NCI-H82 treated with DMSO at 0.1 percent for 48 hours (cell line): ENCODE results near the gene BUD13.
A peak's percentile ranks its signal among the peaks of the same experiment; 100 is the strongest.

Experiments used
- DNase-seq: peaks from one replicate; lab custom pipeline; 2025; ENCODE audit not compliant: unreplicated experiment; lab: John Stamatoyannopoulos, UW

The BUD13 gene

DNA sequence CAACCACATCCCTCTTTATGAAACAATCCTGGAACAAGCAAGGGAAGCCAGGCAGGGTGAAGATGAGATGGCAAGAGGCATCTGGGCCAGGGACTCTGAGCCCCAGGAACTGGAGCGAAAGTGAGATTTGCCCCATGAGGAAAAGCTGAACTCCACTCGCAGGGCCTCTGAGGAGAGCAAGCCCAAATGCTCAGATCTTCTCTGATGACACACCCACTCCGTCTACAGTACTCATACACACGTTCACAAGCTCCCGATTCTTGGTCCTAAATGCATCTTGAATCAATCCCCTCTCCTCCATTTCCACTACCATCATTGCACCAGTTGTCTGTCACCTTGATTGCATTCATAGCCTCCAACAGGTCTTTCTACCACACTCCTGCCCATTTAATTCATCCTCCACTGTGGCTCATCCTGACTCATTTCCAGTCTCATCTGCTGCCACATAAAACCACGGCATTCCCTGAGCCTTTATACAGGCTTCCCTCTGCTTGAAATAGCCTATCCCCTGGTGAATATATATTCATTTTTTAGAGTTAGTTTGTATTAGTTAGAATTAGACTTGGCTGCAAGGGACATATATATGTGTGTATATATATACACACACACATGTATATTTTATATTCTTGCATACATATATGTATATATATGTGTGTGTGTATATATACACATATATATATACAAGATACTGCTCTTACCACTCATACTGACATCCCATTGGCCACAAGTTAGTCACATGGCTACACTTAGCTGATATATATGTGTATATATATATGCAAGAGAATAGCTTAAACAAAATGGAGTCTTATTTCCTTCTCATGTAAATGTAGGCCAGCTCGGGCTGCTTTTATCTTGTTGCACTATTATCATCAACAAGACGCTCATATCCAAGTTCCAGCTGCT is 20.3 kb upstream of the BUD13 start:
- no peak for DNase-seq

- DNase-seq, result no peak
These were observed 19.5 kb upstream of the BUD13 start for GRCh38 chr11:116792144-116792868.

GRCh38 chr11:116791813-116792143 is 19.0 kb upstream of the BUD13 start, which contains the start of gene APOA5:
APOA5 (minus strand) TSS chr11:116791879; CDS start chr11:116791860, 19 bp downstream.
- no peak for DNase-seq

DNA sequence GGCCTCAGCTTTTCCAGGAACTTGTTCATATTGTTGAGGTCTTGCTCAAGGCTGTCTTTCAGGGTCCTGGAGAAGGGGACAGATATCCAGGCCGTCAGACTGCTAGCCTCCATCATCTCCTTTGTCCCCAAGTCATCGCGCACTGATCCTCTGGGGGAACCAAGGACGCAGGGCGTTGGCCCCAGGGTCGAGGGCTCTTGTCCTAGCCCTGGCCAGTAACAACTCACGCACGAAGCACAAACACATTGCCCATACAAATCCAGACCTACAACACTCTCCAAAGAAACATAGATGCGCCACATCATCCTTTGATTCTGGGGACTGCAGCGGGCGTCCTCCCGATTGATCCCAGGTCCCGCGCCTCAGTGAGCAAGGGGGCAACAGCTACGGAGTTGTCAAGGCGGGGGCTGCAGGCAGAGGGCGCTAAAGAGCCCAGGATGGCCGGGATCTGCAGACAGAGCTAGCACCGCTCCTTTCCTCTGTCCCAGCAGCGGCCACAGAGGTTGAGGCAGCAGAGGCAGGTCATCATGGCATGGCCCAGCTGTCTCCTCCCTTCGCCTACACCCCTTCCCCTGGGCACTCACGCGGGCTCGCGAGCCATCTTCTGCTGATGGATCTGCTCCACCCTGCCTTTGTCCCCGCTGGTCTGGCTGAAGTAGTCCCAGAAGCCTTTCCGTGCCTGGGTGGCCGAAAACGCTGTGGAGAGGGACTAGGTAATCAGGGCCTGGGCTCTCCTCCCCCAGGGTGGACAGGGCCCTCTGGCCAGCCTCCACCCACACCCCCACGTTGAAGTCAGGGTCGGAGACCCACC is 18.4 kb upstream of the BUD13 start:
- peak; percentile 0 for DNase-seq

DNA sequence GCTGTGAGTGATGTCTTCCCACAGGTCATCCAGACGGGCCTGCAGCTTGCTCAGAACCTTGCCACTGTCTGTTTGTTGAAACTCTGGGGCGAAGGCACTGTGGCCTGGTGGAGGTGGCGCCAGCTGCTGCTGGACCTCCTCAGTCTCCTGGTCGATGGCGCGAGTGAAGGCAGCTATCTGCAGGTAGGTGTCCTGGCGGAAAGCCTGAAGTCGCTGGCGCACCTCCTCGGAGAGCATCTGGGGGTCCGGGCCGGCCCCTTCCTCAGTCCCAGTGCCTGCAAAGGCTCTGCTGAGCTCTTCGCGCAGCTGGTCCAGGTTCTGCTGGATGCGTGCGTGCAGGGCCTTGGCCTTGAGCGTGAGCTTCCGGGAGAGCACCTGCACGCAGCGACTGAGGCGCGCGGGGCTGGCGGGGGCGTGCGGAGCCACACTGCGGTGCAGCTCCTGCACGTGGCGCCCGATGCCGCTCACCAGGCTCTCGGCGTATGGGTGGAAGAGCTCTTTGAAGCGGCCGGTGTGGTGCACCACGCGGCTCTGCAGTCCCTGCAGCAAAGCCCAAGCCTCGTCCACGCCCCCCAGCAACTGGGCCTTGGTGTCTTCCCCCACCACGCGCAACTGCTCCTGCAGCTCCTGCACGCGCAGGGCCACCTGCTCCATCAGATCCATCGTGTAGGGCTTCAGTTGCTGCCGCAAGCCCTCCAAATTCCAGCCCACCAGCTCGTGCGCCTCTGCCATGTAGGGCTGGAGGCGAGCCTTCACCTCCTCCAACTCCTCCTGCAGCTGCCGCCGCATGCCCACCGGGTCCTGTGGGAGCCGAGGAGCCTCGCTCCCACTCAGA is 17.6 kb upstream of the BUD13 start:
- DNase-seq, result no peak

DNA sequence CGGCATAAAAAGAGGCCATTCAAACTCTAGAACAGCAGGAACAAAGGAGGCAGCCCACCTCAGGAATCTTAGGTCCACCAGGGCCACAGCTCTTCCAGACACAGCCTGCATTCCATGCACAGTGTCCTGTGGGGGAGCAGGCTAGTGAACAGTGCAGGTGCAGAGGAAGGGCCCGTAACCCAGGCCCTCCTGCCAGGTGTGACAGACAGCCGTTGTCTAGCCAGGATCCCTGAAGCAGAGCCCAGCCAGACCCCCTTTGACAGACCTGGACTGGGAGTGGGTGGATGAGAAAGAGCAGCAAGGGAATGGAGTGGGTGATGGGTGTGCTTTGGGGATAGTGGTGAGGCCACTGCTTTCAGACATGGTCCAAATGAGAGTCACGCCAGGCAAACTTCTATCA is 16.2 kb upstream of the BUD13 start:
- DNase-seq, result no peak

- DNase-seq, result no peak
These were observed 15.7 kb upstream of the BUD13 start for GRCh38 chr11:116788534-116788933.

GRCh38 chr11:116787786-116788486 is 15.1 kb upstream of the BUD13 start, which contains the start of gene ZPR1:
ZPR1 (minus strand) TSS chr11:116788023; CDS start chr11:116787990, 33 bp downstream.
- DNase-seq, result peak; percentile 3

DNA sequence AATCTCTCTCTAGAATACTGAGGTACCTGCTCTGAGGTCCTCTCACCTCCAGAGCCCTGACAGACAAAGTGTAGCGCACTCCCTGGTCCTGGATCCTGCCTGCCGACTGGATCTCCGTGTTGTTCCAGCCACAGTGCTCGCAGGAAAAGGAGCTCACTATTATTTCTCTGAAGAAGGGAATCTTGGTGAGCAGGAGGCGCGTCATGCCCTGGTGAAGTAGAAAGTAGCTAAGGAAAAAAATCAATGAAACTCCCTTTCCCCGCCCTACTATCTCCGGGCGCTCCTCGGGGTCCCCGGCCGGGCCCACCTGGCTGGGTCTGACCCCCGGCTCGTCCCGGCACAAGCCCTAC is 14.6 kb upstream of the BUD13 start:
- no peak for DNase-seq

DNA sequence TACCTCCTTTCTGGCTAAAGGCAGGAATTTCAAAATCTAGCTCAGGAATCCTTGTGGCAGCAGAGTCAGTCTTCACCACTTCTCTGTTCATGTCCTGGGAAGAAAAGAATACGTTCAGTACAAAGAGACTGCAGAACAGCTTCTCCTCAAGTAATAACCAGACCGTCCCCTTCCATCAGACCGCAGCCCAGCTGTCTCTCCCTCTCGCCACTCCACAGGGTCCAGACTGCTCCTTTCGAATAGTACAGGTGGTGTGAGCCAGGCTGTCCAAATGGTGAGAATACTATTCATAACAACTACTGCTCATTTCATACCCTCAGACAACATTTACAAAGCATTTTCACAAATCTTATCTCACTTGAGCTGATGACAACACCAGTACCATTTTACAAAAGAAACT is 14.2 kb upstream of the BUD13 start:
- no peak for DNase-seq

- DNase-seq, result no peak
These were observed 13.5 kb upstream of the BUD13 start for GRCh38 chr11:116786326-116786725.

DNA sequence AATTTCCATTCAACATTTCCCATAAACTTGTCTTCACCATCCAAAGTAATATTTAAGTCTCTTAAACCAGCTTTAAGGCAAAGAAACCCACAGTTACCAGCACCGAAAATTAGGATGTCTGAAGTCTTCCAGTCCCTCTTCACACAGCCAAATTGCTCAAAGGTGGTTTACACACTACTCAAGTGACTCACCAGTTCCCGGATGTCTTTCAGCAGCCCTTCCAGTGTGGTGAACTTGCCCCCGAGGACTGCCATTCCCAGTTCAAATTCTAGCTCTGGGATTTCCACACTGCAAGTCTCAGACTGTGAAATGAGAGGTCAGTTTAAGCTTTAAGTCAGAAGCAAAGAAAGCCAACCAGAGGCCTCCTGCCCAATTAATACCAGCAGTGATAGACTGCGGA is 9.9 kb upstream of the BUD13 start:
- no peak for DNase-seq

GRCh38 chr11:116778556-116778955 is 5.8 kb upstream of the BUD13 start:
- DNase-seq, result no peak

DNA sequence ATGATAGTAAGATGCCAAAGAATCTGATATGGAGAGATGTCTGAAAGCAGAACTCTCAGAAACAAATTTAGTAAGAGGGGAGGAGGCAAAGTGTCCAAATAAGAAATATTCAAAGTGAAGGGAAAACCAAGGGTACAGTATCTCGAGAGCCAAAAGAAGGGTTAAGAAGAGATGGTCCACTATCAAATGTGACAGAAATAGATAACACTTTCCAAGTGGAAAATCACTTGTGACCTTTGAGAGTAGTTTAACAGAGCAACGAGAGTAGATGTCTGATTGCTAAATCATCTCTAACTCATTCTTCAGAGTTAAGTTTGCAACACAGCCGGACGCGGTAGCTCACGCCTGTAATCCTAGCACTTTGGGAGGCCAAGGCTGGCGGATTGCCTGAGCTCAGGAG is 4.3 kb upstream of the BUD13 start:
- no peak for DNase-seq

- DNase-seq, result no peak
These were observed 3.8 kb upstream of the BUD13 start for GRCh38 chr11:116776522-116776984.

DNA sequence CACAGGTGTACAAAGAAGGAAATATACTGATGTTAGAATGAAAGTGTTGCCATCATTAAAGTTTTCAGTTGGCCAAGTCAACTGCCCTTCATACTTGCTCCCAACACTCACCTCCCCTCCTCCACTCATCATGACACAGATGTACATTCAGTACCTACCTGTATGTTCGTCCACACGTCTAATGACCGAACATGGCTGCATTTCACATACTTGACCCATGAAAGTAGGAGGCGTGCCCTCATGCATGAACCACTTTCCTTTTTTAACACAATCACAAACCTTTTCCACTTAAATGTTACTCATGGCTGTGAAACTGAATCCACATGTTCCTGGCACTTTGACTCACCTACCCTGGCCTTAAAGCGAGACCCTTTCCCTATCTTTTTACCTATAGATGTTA is 3.2 kb upstream of the BUD13 start:
- DNase-seq, result no peak

DNA sequence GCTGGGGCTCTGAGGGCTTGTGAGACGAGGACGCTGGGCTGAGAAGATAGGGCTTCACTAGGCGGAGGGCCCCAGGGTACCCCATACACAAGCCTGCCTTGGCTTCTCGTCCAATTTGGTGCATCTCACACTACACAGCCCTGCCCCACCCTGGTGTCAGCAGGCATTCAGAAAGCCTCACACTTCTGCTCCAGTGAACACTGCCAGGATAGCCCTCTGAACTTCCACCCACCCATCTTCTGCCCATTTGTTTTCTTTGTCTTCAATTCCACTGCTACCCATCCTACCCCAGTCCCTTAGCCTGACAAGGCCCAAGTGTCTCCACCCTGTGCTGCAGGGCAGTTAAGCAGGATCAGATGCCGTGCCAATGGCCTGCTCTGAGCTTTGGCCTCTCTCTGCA is 1.9 kb upstream of the BUD13 start:
- DNase-seq, result no peak

DNA sequence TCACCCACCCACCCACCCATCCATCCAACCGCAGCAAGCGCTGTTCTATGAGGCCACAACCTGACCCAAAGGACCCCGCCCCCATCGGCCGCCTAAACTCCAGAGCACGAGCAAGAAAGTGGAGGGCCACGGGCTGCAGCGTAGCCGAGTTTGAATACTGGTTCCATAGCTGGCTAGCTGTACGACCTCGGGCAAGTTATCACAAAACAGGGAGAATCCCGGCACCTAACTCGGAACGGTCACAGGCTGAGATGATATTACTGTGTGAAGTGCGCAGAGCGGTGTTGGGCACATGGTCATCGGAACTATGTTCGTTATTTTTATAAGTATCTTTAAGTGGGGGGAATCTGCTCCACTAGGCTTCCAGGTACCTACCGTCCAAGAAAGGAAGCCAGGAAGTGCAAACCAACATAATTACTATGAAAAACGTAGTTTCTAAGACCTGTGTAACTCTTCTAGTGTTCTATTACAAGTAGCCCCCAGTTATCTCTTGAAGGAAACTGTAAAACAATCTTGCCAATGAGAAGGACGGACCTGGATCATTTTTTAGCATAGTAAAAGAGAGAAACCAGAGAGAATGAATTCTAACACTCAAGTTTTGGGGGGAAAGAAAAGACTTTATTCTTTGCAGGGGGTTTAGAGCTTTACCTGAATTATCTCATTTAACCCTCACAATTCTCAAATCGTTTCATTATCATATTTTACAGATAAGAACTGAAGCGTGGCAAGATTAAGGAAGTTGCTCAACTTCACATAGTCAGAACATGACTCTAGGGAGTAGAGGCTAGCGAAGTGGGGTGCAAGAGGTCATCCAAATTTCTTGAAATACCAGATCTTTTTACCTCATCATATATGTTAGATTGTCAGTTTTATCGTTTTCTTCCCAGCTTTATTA is 663 bp upstream of the BUD13 start:
- peak; percentile 47 for DNase-seq

DNA sequence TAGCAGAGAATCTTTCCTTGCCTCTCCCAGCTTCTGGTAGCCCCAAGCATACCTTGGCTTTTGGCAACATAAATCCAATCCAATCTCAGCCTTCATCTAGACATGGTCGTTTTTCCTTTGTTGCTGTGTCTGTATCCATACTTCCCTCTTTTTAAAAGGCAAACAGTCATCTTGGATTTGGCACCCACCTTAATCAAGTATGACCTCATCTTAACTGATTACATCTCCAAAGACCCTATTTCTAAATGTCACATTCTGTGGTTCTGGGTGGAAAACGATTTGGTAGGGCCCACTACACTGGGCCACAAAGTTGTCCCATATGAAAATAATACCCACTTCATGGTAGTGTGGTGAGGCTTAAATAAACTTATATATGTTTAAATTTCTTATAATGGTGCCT is 852 bp downstream of the BUD13 start:
- no peak for DNase-seq
